HEK293 (cell line): ENCODE data around the gene LAMA5.
A peak's percentile ranks its signal among the peaks of the same experiment; 100 is the strongest.

Experiments used
- BCL11A ChIP-seq: fragments of 450-650 bp; formaldehyde crosslinking; IDR thresholded peaks from 2 replicates; pipeline ENCODE4 v1.5.1; 2016; ENCODE audit warnings: low read depth, missing biosample characterization, missing genetic modification characterization
- BCL11B ChIP-seq: fragments of 450-650 bp; formaldehyde crosslinking; IDR thresholded peaks from 2 replicates; pipeline ENCODE4 v1.5.1; 2016; ENCODE audit warnings: low read depth, missing biosample characterization, missing genetic modification characterization
- EGR2 ChIP-seq: fragments of 450-650 bp; formaldehyde crosslinking; IDR thresholded peaks from 2 replicates; pipeline ENCODE4 v1.5.1; 2016; ENCODE audit warnings: low read depth, missing biosample characterization, missing genetic modification characterization
- GLIS1 ChIP-seq: fragments of 450-650 bp; formaldehyde crosslinking; IDR thresholded peaks from 2 replicates; pipeline ENCODE4 v1.5.1; 2016; ENCODE audit warnings: missing biosample characterization, missing genetic modification characterization
- GLIS2 ChIP-seq: fragments of 450-650 bp; formaldehyde crosslinking; IDR thresholded peaks from 2 replicates; pipeline ENCODE4 v1.5.1; 2016; ENCODE audit warnings: missing biosample characterization, missing genetic modification characterization
- KLF8 ChIP-seq: fragments of 450-650 bp; formaldehyde crosslinking; IDR thresholded peaks from 2 replicates; pipeline ENCODE4 v1.5.1; 2016; ENCODE audit warnings: missing biosample characterization, missing genetic modification characterization
- KLF9 ChIP-seq: fragments of 450-650 bp; formaldehyde crosslinking; IDR thresholded peaks from 2 replicates; pipeline ENCODE4 v1.5.1; 2016; ENCODE audit warnings: missing biosample characterization, missing genetic modification characterization, low read depth
- SCRT1 ChIP-seq: fragments of 450-650 bp; formaldehyde crosslinking; IDR thresholded peaks from 2 replicates; pipeline ENCODE4 v1.5.1; 2016; ENCODE audit warnings: missing biosample characterization, missing genetic modification characterization, borderline replicate concordance
- SP2 ChIP-seq: fragments of 450-650 bp; formaldehyde crosslinking; IDR thresholded peaks from 2 replicates; pipeline ENCODE4 v1.5.1; 2016; ENCODE audit warnings: missing biosample characterization, missing genetic modification characterization
- SP3 ChIP-seq: fragments of 450-650 bp; formaldehyde crosslinking; IDR thresholded peaks from 2 replicates; pipeline ENCODE4 v1.5.1; 2016; ENCODE audit warnings: missing biosample characterization, missing genetic modification characterization
- TRIM28 ChIP-seq: IDR thresholded peaks from 2 replicates; pipeline ENCODE4 v1.6.1; 2011; ENCODE audit warnings: low read length, control low read depth, borderline replicate concordance
- ZBTB17 ChIP-seq: fragments of 450-650 bp; formaldehyde crosslinking; IDR thresholded peaks from 2 replicates; pipeline ENCODE4 v1.5.1; 2016; ENCODE audit warnings: missing biosample characterization, missing genetic modification characterization
- ZBTB20 ChIP-seq: fragments of 450-650 bp; formaldehyde crosslinking; IDR thresholded peaks from 2 replicates; pipeline ENCODE4 v1.5.1; 2016; ENCODE audit warnings: missing biosample characterization, missing genetic modification characterization
- ZBTB8A ChIP-seq: fragments of 450-650 bp; formaldehyde crosslinking; IDR thresholded peaks from 2 replicates; pipeline ENCODE4 v1.5.1; 2016; ENCODE audit warnings: missing biosample characterization, missing genetic modification characterization
- ZFP37 ChIP-seq: fragments of 450-650 bp; formaldehyde crosslinking; IDR thresholded peaks from 2 replicates; pipeline ENCODE4 v1.5.1; 2016; ENCODE audit warnings: missing biosample characterization, missing genetic modification characterization
- ZFP69B ChIP-seq: fragments of 450-650 bp; formaldehyde crosslinking; IDR thresholded peaks from 2 replicates; pipeline ENCODE4 v1.5.1; 2016; ENCODE audit warnings: missing biosample characterization, missing genetic modification characterization
- ZNF16 ChIP-seq: fragments of 450-650 bp; formaldehyde crosslinking; IDR thresholded peaks from 2 replicates; pipeline ENCODE4 v1.5.1; 2016; ENCODE audit warnings: low read depth, missing biosample characterization, missing genetic modification characterization
- ZNF174 ChIP-seq: fragments of 450-650 bp; formaldehyde crosslinking; IDR thresholded peaks from 2 replicates; pipeline ENCODE4 v1.5.0; 2017; ENCODE audit warnings: missing biosample characterization, mild to moderate bottlenecking, missing genetic modification characterization
- ZNF2 ChIP-seq: fragments of 450-650 bp; formaldehyde crosslinking; IDR thresholded peaks from 2 replicates; pipeline ENCODE4 v1.5.1; 2016; ENCODE audit warnings: missing biosample characterization, missing genetic modification characterization
- ZNF211 ChIP-seq: fragments of 450-650 bp; formaldehyde crosslinking; IDR thresholded peaks from 2 replicates; pipeline ENCODE4 v1.5.1; 2016; ENCODE audit warnings: low read depth, missing biosample characterization, missing genetic modification characterization
- ZNF23 ChIP-seq: fragments of 450-650 bp; formaldehyde crosslinking; IDR thresholded peaks from 2 replicates; pipeline ENCODE4 v1.5.1; 2016; ENCODE audit warnings: missing biosample characterization, missing genetic modification characterization, borderline replicate concordance
- ZNF501 ChIP-seq: fragments of 450-650 bp; formaldehyde crosslinking; IDR thresholded peaks from 2 replicates; pipeline ENCODE4 v1.5.1; 2016; ENCODE audit warnings: missing biosample characterization, missing genetic modification characterization
- ZNF521 ChIP-seq: fragments of 450-650 bp; formaldehyde crosslinking; IDR thresholded peaks from 2 replicates; pipeline ENCODE4 v1.5.1; 2017; ENCODE audit warnings: missing biosample characterization, mild to moderate bottlenecking, missing genetic modification characterization
- ZNF548 ChIP-seq: fragments of 450-650 bp; formaldehyde crosslinking; IDR thresholded peaks from 2 replicates; pipeline ENCODE4 v1.5.1; 2016; ENCODE audit warnings: missing biosample characterization, missing genetic modification characterization
- ZNF610 ChIP-seq: fragments of 450-650 bp; formaldehyde crosslinking; IDR thresholded peaks from 2 replicates; pipeline ENCODE4 v1.5.1; 2016; ENCODE audit warnings: missing biosample characterization, missing genetic modification characterization, borderline replicate concordance
- ZNF621 ChIP-seq: fragments of 450-650 bp; formaldehyde crosslinking; IDR thresholded peaks from 2 replicates; pipeline ENCODE4 v1.5.1; 2017; ENCODE audit warnings: missing biosample characterization, missing genetic modification characterization
- ZNF623 ChIP-seq: fragments of 450-650 bp; formaldehyde crosslinking; IDR thresholded peaks from 2 replicates; pipeline ENCODE4 v1.5.1; 2016; ENCODE audit warnings: missing biosample characterization, missing genetic modification characterization
- ZNF629 ChIP-seq: fragments of 450-650 bp; formaldehyde crosslinking; IDR thresholded peaks from 2 replicates; pipeline ENCODE4 v1.5.1; 2017; ENCODE audit warnings: missing biosample characterization, missing genetic modification characterization
- ZNF76 ChIP-seq: fragments of 450-650 bp; formaldehyde crosslinking; IDR thresholded peaks from 2 replicates; pipeline ENCODE4; 2016; ENCODE audit warnings: low read depth, missing biosample characterization, missing genetic modification characterization, borderline replicate concordance
- ZNF777 ChIP-seq: fragments of 450-650 bp; formaldehyde crosslinking; IDR thresholded peaks from 2 replicates; pipeline ENCODE4 v1.5.1; 2017; ENCODE audit warnings: missing biosample characterization, missing genetic modification characterization, borderline replicate concordance
- ZNF843 ChIP-seq: fragments of 450-650 bp; formaldehyde crosslinking; IDR thresholded peaks from 2 replicates; pipeline ENCODE4 v1.5.1; 2016; ENCODE audit warnings: missing biosample characterization, missing genetic modification characterization
- ZSCAN30 ChIP-seq: fragments of 450-650 bp; IDR thresholded peaks from 2 replicates; pipeline ENCODE4 v1.5.1; 2018; ENCODE audit warnings: missing biosample characterization, mild to moderate bottlenecking, missing genetic modification characterization, moderate library complexity
- TF ChIP-seq, protein P1 (sequence below): fragments of 450-650 bp; formaldehyde crosslinking; IDR thresholded peaks from 2 replicates; pipeline ENCODE4 v1.5.1; 2016; ENCODE audit warnings: missing biosample characterization, missing genetic modification characterization
- TF ChIP-seq, protein P2 (sequence below): fragments of 450-650 bp; formaldehyde crosslinking; IDR thresholded peaks from 2 replicates; pipeline ENCODE4 v1.5.1; 2016; ENCODE audit warnings: missing biosample characterization, missing genetic modification characterization
- TF ChIP-seq, protein P3 (sequence below): fragments of 450-650 bp; formaldehyde crosslinking; IDR thresholded peaks from 2 replicates; pipeline ENCODE4 v1.5.1; 2016; ENCODE audit warnings: missing biosample characterization, missing genetic modification characterization
- TF ChIP-seq, protein P4 (sequence below): fragments of 450-650 bp; formaldehyde crosslinking; optimal IDR thresholded peaks from 2 replicates; pipeline ENCODE3; 2016; ENCODE audit warnings: missing biosample characterization, mild to moderate bottlenecking, missing genetic modification characterization

LAMA5 gene

DNA sequence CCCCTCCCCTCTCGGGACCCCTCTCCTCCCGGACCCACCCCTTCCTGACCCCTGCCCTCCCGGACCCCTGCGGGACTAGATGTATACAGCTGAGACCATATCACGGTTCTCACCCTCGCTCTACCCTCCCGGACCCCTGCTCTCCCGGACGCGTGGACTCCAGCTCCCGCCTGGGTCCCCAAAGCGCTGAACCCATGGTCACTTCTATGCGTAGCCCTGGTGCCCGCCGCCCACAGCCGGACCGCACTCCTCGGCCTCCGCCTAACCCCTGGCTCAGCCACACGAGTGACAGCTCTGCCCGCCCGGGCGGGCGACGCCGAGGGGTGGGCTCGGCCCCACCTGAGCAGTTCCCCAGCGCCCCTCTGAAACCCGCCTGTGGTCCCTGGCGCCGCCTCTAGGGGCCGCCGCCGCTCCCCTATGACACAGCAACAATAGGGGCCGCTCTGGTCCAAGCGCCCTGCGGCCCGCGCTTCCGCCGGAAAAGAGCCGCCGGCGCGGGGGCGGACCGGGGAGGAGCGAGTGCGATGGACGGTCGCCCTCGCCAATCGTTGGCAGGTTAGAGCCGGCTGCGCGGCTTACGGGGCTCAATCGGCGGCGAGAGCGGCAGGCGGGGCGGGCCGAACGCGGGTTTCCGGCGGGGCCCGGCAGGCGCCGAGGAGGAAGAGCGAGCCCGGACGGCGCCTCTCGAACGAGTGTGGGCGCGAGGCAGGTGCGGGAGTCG lies 64.6 kb downstream of the LAMA5 start, which contains the start of gene ADRM1 (continued):
- TF ChIP-seq, protein P1, sequence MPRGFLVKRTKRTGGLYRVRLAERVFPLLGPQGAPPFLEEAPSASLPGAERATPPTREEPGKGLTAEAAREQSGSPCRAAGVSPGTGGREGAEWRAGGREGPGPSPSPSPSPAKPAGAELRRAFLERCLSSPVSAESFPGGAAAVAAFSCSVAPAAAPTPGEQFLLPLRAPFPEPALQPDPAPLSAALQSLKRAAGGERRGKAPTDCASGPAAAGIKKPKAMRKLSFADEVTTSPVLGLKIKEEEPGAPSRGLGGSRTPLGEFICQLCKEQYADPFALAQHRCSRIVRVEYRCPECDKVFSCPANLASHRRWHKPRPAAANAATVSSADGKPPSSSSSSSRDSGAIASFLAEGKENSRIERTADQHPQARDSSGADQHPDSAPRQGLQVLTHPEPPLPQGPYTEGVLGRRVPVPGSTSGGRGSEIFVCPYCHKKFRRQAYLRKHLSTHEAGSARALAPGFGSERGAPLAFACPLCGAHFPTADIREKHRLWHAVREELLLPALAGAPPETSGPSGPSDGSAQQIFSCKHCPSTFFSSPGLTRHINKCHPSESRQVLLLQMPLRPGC: peak; percentile 28; the same call in 1 of the 2 replicates
- TF ChIP-seq ZNF501 (tag by site-specific recombination) (no peak), GLIS1 (peak; percentile 34; the same call in 1 of the 2 replicates), ZFP69B (tag by site-specific recombination) (0 out of 2 replicates have a peak, but pooled peaks have one; percentile 33), SP3 (tag by site-specific recombination) (peak; percentile 81), ZNF16 (tag by site-specific recombination) (no peak), ZNF23 (tag by site-specific recombination) (no peak), ZNF211 (no peak), SP2 (tag by site-specific recombination) (peak; percentile 93), BCL11A (peak; percentile 71), ZNF777 (tag by site-specific recombination) (no peak), ZNF621 (tag by site-specific recombination) (no peak), GLIS2 (tag by site-specific recombination) (peak; percentile 98), ZNF843 (tag by site-specific recombination) (no peak), EGR2 (tag by site-specific recombination) (peak; percentile 84), ZFP37 (0 out of 2 replicates have a peak, but pooled peaks have one; percentile 0), SCRT1 (no peak), BCL11B (tag by site-specific recombination) (peak; percentile 75; the same call in 1 of the 2 replicates), ZNF76 (peak; percentile 29; the same call in 1 of the 2 replicates), ZNF610 (tag by site-specific recombination) (peak; percentile 83; the same call in 1 of the 2 replicates), KLF9 (tag by site-specific recombination) (peak; percentile 52), ZBTB20 (tag by site-specific recombination) (peak; percentile 84), ZSCAN30 (tag by site-specific recombination) (peak; percentile 44; the same call in 1 of the 2 replicates), ZNF2 (tag by site-specific recombination) (0 out of 2 replicates have a peak, but pooled peaks have one; percentile 48), ZBTB17 (no peak), ZNF623 (tag by site-specific recombination) (no peak), ZNF629 (tag by site-specific recombination) (peak; percentile 74), ZNF174 (tag by site-specific recombination) (no peak), ZNF521 (tag by site-specific recombination) (no peak), ZNF548 (no peak), KLF8 (tag by site-specific recombination) (peak; percentile 97), TRIM28 (no peak), ZBTB8A (peak; percentile 88)
- TF ChIP-seq, protein P2, sequence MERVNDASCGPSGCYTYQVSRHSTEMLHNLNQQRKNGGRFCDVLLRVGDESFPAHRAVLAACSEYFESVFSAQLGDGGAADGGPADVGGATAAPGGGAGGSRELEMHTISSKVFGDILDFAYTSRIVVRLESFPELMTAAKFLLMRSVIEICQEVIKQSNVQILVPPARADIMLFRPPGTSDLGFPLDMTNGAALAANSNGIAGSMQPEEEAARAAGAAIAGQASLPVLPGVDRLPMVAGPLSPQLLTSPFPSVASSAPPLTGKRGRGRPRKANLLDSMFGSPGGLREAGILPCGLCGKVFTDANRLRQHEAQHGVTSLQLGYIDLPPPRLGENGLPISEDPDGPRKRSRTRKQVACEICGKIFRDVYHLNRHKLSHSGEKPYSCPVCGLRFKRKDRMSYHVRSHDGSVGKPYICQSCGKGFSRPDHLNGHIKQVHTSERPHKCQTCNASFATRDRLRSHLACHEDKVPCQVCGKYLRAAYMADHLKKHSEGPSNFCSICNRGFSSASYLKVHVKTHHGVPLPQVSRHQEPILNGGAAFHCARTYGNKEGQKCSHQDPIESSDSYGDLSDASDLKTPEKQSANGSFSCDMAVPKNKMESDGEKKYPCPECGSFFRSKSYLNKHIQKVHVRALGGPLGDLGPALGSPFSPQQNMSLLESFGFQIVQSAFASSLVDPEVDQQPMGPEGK (tag by site-specific recombination): peak; percentile 88
- TF ChIP-seq, protein P3, sequence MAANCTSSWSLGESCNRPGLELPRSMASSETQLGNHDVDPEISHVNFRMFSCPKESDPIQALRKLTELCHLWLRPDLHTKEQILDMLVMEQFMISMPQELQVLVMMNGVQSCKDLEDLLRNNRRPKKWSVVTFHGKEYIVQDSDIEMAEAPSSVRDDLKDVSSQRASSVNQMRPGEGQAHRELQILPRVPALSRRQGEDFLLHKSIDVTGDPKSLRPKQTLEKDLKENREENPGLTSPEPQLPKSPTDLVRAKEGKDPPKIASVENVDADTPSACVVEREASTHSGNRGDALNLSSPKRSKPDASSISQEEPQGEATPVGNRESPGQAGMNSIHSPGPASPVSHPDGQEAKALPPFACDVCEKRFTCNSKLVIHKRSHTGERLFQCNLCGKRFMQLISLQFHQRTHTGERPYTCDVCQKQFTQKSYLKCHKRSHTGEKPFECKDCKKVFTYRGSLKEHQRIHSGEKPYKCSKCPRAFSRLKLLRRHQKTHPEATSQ: no peak
- TF ChIP-seq, protein P4, sequence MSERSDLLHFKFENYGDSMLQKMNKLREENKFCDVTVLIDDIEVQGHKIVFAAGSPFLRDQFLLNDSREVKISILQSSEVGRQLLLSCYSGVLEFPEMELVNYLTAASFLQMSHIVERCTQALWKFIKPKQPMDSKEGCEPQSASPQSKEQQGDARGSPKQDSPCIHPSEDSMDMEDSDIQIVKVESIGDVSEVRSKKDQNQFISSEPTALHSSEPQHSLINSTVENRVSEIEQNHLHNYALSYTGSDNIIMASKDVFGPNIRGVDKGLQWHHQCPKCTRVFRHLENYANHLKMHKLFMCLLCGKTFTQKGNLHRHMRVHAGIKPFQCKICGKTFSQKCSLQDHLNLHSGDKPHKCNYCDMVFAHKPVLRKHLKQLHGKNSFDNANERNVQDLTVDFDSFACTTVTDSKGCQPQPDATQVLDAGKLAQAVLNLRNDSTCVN: peak; percentile 78
